KG1 (cell line): ENCODE results near the gene TIPARP.

ENCODE experiments used
- DNase-seq: peaks from one replicate; lab custom pipeline; 2025; lab: John Stamatoyannopoulos, UW

Gene TIPARP

GRCh38 chr3:156742401-156742800, 68.0 kb downstream of the TIPARP start:
- DNase-seq = no peak

GRCh38 chr3:156743859-156744258, 69.5 kb downstream of the TIPARP start:
- no peak for DNase-seq

GRCh38 chr3:156744631-156745030, 70.2 kb downstream of the TIPARP start:
- no peak for DNase-seq

- DNase-seq = no peak
These were observed 71.4 kb downstream of the TIPARP start for GRCh38 chr3:156745766-156746165.

- no peak for DNase-seq
These were observed 72.7 kb downstream of the TIPARP start for GRCh38 chr3:156747046-156747445.

- DNase-seq = no peak
These were observed 74.9 kb downstream of the TIPARP start for GRCh38 chr3:156749244-156749643.

- DNase-seq = no peak
These were observed 75.9 kb downstream of the TIPARP start for GRCh38 chr3:156750191-156750873.

GRCh38 chr3:156750874-156751245, 76.5 kb downstream of the TIPARP start:
- DNase-seq = no peak

GRCh38 chr3:156751461-156752025, 77.2 kb downstream of the TIPARP start:
- no peak for DNase-seq
